ENCODE measurements around the gene DUSP5.
"Not testable (repeated sequence)": the region's sequence is repeated elsewhere in the genome, so short reads cannot be mapped to it uniquely, and the experiment has no call there.

The DUSP5 gene

GRCh38 chr10:110516815-110517492 lies 19.2 kb downstream of the DUSP5 start:
- DNase-seq (ENCODE audit: low read depth in 2 of 2): no peak

GRCh38 chr10:110522365-110522988 lies 24.8 kb downstream of the DUSP5 start:
- DNase-seq (ENCODE audit: low read depth in 2 of 2): no peak

- DNase-seq (ENCODE audit: low read depth in 2 of 2): no peak
These were observed 26.0 kb downstream of the DUSP5 start for GRCh38 chr10:110523736-110524135.

GRCh38 chr10:110524179-110524858 lies 26.6 kb downstream of the DUSP5 start:
- no peak for DNase-seq (ENCODE audit: low read depth in 2 of 2)

GRCh38 chr10:110524859-110525232 lies 27.1 kb downstream of the DUSP5 start:
- DNase-seq (ENCODE audit: low read depth in 2 of 2): no peak

GRCh38 chr10:110525349-110526260 lies 27.9 kb downstream of the DUSP5 start:
- DNase-seq (ENCODE audit: low read depth in 2 of 2): no peak

- DNase-seq (ENCODE audit: low read depth in 2 of 2): no peak
These were observed 30.0 kb downstream of the DUSP5 start for GRCh38 chr10:110527731-110528171.

- no peak for DNase-seq (ENCODE audit: low read depth in 2 of 2)
These were observed 30.7 kb downstream of the DUSP5 start for GRCh38 chr10:110528224-110528996.

GRCh38 chr10:110528997-110529524 lies 31.4 kb downstream of the DUSP5 start:
- not testable (repeated sequence) for DNase-seq (ENCODE audit: low read depth in 2 of 2)

GRCh38 chr10:110529596-110530011 lies 31.9 kb downstream of the DUSP5 start:
- DNase-seq (ENCODE audit: low read depth in 2 of 2): no peak

- DNase-seq (ENCODE audit: low read depth in 2 of 2): no peak
These were observed 32.6 kb downstream of the DUSP5 start for GRCh38 chr10:110530131-110530831.

- DNase-seq (ENCODE audit: low read depth in 2 of 2): no peak
These were observed 34.0 kb downstream of the DUSP5 start for GRCh38 chr10:110531687-110532086.

- DNase-seq (ENCODE audit: low read depth in 2 of 2): not testable (repeated sequence)
These were observed 34.9 kb downstream of the DUSP5 start for GRCh38 chr10:110532628-110533027.

- DNase-seq (ENCODE audit: low read depth in 2 of 2): no peak
These were observed 35.4 kb downstream of the DUSP5 start for GRCh38 chr10:110533149-110533548.

- no peak for DNase-seq (ENCODE audit: low read depth in 2 of 2)
These were observed 36.9 kb downstream of the DUSP5 start for GRCh38 chr10:110534571-110534970.

GRCh38 chr10:110535958-110536891 lies 38.5 kb downstream of the DUSP5 start:
- peak; percentile 63 to 72 for DNase-seq (ENCODE audit: low read depth in 2 of 2)

GRCh38 chr10:110539091-110539490 lies 41.4 kb downstream of the DUSP5 start:
- DNase-seq (ENCODE audit: low read depth in 2 of 2): no peak

GRCh38 chr10:110540031-110540430 lies 42.3 kb downstream of the DUSP5 start:
- DNase-seq (ENCODE audit: low read depth in 2 of 2): no peak

- no peak for DNase-seq (ENCODE audit: low read depth in 2 of 2)
These were observed 47.3 kb downstream of the DUSP5 start for GRCh38 chr10:110544958-110545537.
